ENCODE results near the gene MYO7B. TPM values are rescaled to one million over a fixed set of nuclear protein-coding genes. Genes with fewer than 3 reads are reported as not detected.

MYO7B gene
- total RNA-seq, 5 donors from 2014 or later (not counting 1 experiment from before 2014, with no cell fraction given), result 0.13 to 0.96 (median 0.28) TPM; not detected in 1

GRCh38 chr2:127531221-127531648 lies 4.2 kb upstream of the MYO7B start:
- no peak overlapping the region for H3K27ac ChIP-seq (ENCODE audit: low read length)
- H3K27me3 Mint-ChIP-seq, result peaks cover 0 to 8% of the 10 kb centered on the region in 2 donors
- ChIA-PET POLR2A (no interaction called here), CTCF (interaction anchor here in 1 of 2 donors (2.0 kb wide), 1 partner anchor 52 kb away, joined by 4 read pairs; no protein-coding TSS in a partner anchor)
- DNase-seq (no peak), ATAC-seq (replicated peaks in 1 of 4) (no peak)
- no peak overlapping the region for H3K27ac Mint-ChIP-seq
- peaks cover 0 to 6% (median 4%) of the 10 kb centered on the region in 3 donors for H3K9me3 Mint-ChIP-seq
- WGBS (ENCODE audit: insufficient coverage), result 89% methylated on average over 3 of the region's 4 CpGs
- peaks cover 0 to 19% of the 10 kb centered on the region in 2 experiments for H3K27me3 ChIP-seq (replicated peaks in 1 of 2; ENCODE audit: control insufficient read depth in 2 of 2, extremely low read depth in 1 of 2, insufficient read depth in 2 of 2, low read length in 1 of 2)
- H3K4me3 ChIP-seq (ENCODE audit: control insufficient read depth in 1 of 2, extremely low read depth in 1 of 2, low read length in 1 of 2), result no peak overlapping the region
- H3K4me3 Mint-ChIP-seq, result no peak overlapping the region
- no peaks in the 10 kb centered on the region for H3K9me3 ChIP-seq
- H3K4me1 ChIP-seq (ENCODE audit: control insufficient read depth in 1 of 2, extremely low read depth in 1 of 2, insufficient read depth in 2 of 2, low read length in 2 of 2), result peaks cover 2 to 5% of the 10 kb centered on the region in 2 experiments
- H3K36me3 Mint-ChIP-seq, result no peaks in the 10 kb centered on the region
- peaks cover 11 to 15% (median 15%) of the 10 kb centered on the region in 3 donors for H3K4me1 Mint-ChIP-seq
- H3K36me3 ChIP-seq (ENCODE audit: control insufficient read depth in 2 of 2, extremely low read depth in 1 of 2, insufficient read depth in 1 of 2, low read length in 1 of 2), result no peaks in the 10 kb centered on the region

- Mint-ChIP-seq H3K4me3 (no peak overlapping the region), H3K27me3 (peaks cover 0 to 9% of the 10 kb centered on the region in 2 donors), H3K9me3 (peaks cover 0 to 6% (median 4%) of the 10 kb centered on the region in 3 donors), H3K4me1 (peaks cover 6 to 8% (median 8%) of the 10 kb centered on the region in 3 donors), H3K36me3 (no peaks in the 10 kb centered on the region), H3K27ac (no peak overlapping the region)
- peaks cover 0 to 25% of the 10 kb centered on the region in 2 experiments for H3K27me3 ChIP-seq (replicated peaks in 1 of 2; ENCODE audit: control insufficient read depth in 2 of 2, extremely low read depth in 1 of 2, insufficient read depth in 2 of 2, low read length in 1 of 2)
- peaks cover 2 to 4% of the 10 kb centered on the region in 2 experiments for H3K4me1 ChIP-seq (ENCODE audit: control insufficient read depth in 1 of 2, extremely low read depth in 1 of 2, insufficient read depth in 2 of 2, low read length in 2 of 2)
- H3K27ac ChIP-seq (ENCODE audit: low read length), result no peak overlapping the region
- no peak for ATAC-seq (replicated peaks in 1 of 4)
- no peaks in the 10 kb centered on the region for H3K36me3 ChIP-seq (ENCODE audit: control insufficient read depth in 2 of 2, extremely low read depth in 1 of 2, insufficient read depth in 1 of 2, low read length in 1 of 2)
- WGBS (ENCODE audit: insufficient coverage), result 94% methylated on average over 7 of the region's 8 CpGs
- no peaks in the 10 kb centered on the region for H3K9me3 ChIP-seq
- DNase-seq, result no peak
- ChIA-PET POLR2A (no interaction called here), CTCF (no interaction called here)
- H3K4me3 ChIP-seq (ENCODE audit: control insufficient read depth in 1 of 2, extremely low read depth in 1 of 2, low read length in 1 of 2), result no peak overlapping the region
These were observed 3.2 kb upstream of the MYO7B start for GRCh38 chr2:127532296-127532695.

GRCh38 chr2:127535918-127536317 lies 435 bp downstream of the MYO7B start:
- Mint-ChIP-seq H3K9me3 (no peaks in the 10 kb centered on the region), H3K27ac (no peak overlapping the region), H3K4me1 (no peaks in the 10 kb centered on the region), H3K4me3 (no peak overlapping the region), H3K27me3 (peaks cover 0 to 11% of the 10 kb centered on the region in 2 donors), H3K36me3 (no peaks in the 10 kb centered on the region)
- ATAC-seq (replicated peaks in 1 of 4), result no peak
- DNase-seq, result no peak
- WGBS (ENCODE audit: insufficient coverage), result 84% methylated on average over 6 of the region's 6 CpGs
- POLR2A ChIA-PET, result no interaction called here
- Histone ChIP-seq H3K4me3 (ENCODE audit: control insufficient read depth in 1 of 2, extremely low read depth in 1 of 2, low read length in 1 of 2) (no peak overlapping the region), H3K9me3 (no peaks in the 10 kb centered on the region), H3K4me1 (ENCODE audit: control insufficient read depth in 1 of 2, extremely low read depth in 1 of 2, insufficient read depth in 2 of 2, low read length in 2 of 2) (no peaks in the 10 kb centered on the region), H3K36me3 (ENCODE audit: control insufficient read depth in 2 of 2, extremely low read depth in 1 of 2, insufficient read depth in 1 of 2, low read length in 1 of 2) (no peaks in the 10 kb centered on the region), H3K27me3 (replicated peaks in 1 of 2; ENCODE audit: control insufficient read depth in 2 of 2, extremely low read depth in 1 of 2, insufficient read depth in 2 of 2, low read length in 1 of 2) (peaks cover 0 to 28% of the 10 kb centered on the region in 2 experiments), H3K27ac (ENCODE audit: low read length) (no peak overlapping the region)
- CTCF ChIA-PET, result no interaction called here

- peaks cover 0 to 31% of the 10 kb centered on the region in 2 experiments for H3K27me3 ChIP-seq (replicated peaks in 1 of 2; ENCODE audit: control insufficient read depth in 2 of 2, extremely low read depth in 1 of 2, insufficient read depth in 2 of 2, low read length in 1 of 2)
- ChIA-PET CTCF (no interaction called here), POLR2A (no interaction called here)
- DNase-seq, result no peak
- H3K27ac ChIP-seq (ENCODE audit: low read length), result no peak overlapping the region
- WGBS (ENCODE audit: insufficient coverage), result 69% methylated on average over 2 of the region's 7 CpGs
- H3K36me3 ChIP-seq (ENCODE audit: control insufficient read depth in 2 of 2, extremely low read depth in 1 of 2, insufficient read depth in 1 of 2, low read length in 1 of 2), result no peaks in the 10 kb centered on the region
- Mint-ChIP-seq H3K4me1 (no peaks in the 10 kb centered on the region), H3K4me3 (no peak overlapping the region), H3K36me3 (no peaks in the 10 kb centered on the region), H3K9me3 (no peaks in the 10 kb centered on the region), H3K27me3 (peaks cover 0 to 13% of the 10 kb centered on the region in 2 donors), H3K27ac (no peak overlapping the region)
- no peaks in the 10 kb centered on the region for H3K4me1 ChIP-seq (ENCODE audit: control insufficient read depth in 1 of 2, extremely low read depth in 1 of 2, insufficient read depth in 2 of 2, low read length in 2 of 2)
- H3K4me3 ChIP-seq (ENCODE audit: control insufficient read depth in 1 of 2, extremely low read depth in 1 of 2, low read length in 1 of 2), result no peak overlapping the region
- ATAC-seq (replicated peaks in 1 of 4), result no peak
- H3K9me3 ChIP-seq, result no peaks in the 10 kb centered on the region
These were observed 1.4 kb downstream of the MYO7B start for GRCh38 chr2:127536707-127537541.

- ChIA-PET POLR2A (no interaction called here), CTCF (no interaction called here)
- Mint-ChIP-seq H3K4me3 (no peak overlapping the region), H3K36me3 (no peaks in the 10 kb centered on the region), H3K4me1 (no peaks in the 10 kb centered on the region), H3K9me3 (no peaks in the 10 kb centered on the region), H3K27ac (no peak overlapping the region), H3K27me3 (peaks cover 0 to 13% of the 10 kb centered on the region in 2 donors)
- no peaks in the 10 kb centered on the region for H3K9me3 ChIP-seq
- 100% methylated on average over 2 of the region's 5 CpGs for WGBS (ENCODE audit: insufficient coverage)
- no peak for DNase-seq
- no peaks in the 10 kb centered on the region for H3K4me1 ChIP-seq (ENCODE audit: control insufficient read depth in 1 of 2, extremely low read depth in 1 of 2, insufficient read depth in 2 of 2, low read length in 2 of 2)
- peaks cover 0 to 35% of the 10 kb centered on the region in 2 experiments for H3K27me3 ChIP-seq (replicated peaks in 1 of 2; ENCODE audit: control insufficient read depth in 2 of 2, extremely low read depth in 1 of 2, insufficient read depth in 2 of 2, low read length in 1 of 2)
- no peak overlapping the region for H3K27ac ChIP-seq (ENCODE audit: low read length)
- no peaks in the 10 kb centered on the region for H3K36me3 ChIP-seq (ENCODE audit: control insufficient read depth in 2 of 2, extremely low read depth in 1 of 2, insufficient read depth in 1 of 2, low read length in 1 of 2)
- ATAC-seq (replicated peaks in 1 of 4), result no peak
- H3K4me3 ChIP-seq (ENCODE audit: control insufficient read depth in 1 of 2, extremely low read depth in 1 of 2, low read length in 1 of 2), result no peak overlapping the region
These were observed 2.2 kb downstream of the MYO7B start for GRCh38 chr2:127537644-127538043.

- ChIA-PET CTCF (no interaction called here), POLR2A (no interaction called here)
- H3K4me3 ChIP-seq (ENCODE audit: control insufficient read depth in 1 of 2, extremely low read depth in 1 of 2, low read length in 1 of 2), result no peak overlapping the region
- no peaks in the 10 kb centered on the region for H3K36me3 Mint-ChIP-seq
- H3K27ac Mint-ChIP-seq, result no peak overlapping the region
- no peaks in the 10 kb centered on the region for H3K4me1 ChIP-seq (ENCODE audit: control insufficient read depth in 1 of 2, extremely low read depth in 1 of 2, insufficient read depth in 2 of 2, low read length in 2 of 2)
- H3K27ac ChIP-seq (ENCODE audit: low read length), result no peak overlapping the region
- 93% methylated on average over 3 of the region's 7 CpGs for WGBS (ENCODE audit: insufficient coverage)
- H3K36me3 ChIP-seq (ENCODE audit: control insufficient read depth in 2 of 2, extremely low read depth in 1 of 2, insufficient read depth in 1 of 2, low read length in 1 of 2), result no peaks in the 10 kb centered on the region
- peaks cover 2 to 5% of the 10 kb centered on the region in 2 donors for H3K27me3 Mint-ChIP-seq
- no peak overlapping the region for H3K4me3 Mint-ChIP-seq
- no peaks in the 10 kb centered on the region for H3K9me3 Mint-ChIP-seq
- H3K27me3 ChIP-seq (replicated peaks in 1 of 2; ENCODE audit: control insufficient read depth in 2 of 2, extremely low read depth in 1 of 2, insufficient read depth in 2 of 2, low read length in 1 of 2), result peaks cover 0 to 24% of the 10 kb centered on the region in 2 experiments
- no peak for DNase-seq
- no peak for ATAC-seq (replicated peaks in 1 of 4)
- H3K9me3 ChIP-seq, result no peaks in the 10 kb centered on the region
- no peaks in the 10 kb centered on the region for H3K4me1 Mint-ChIP-seq
These were observed 6.3 kb downstream of the MYO7B start for GRCh38 chr2:127541809-127542208.
